ENCODE data around the gene BCKDHB. TPM values are rescaled to one million over a fixed set of nuclear protein-coding genes. Genes with fewer than 3 reads are reported as not detected.

Gene BCKDHB
- total RNA-seq, 4 donors from 2014 or later, result 12.0 to 32.4 (median 20.6) TPM

GRCh38 chr6:80251321-80251720, 144.8 kb downstream of the BCKDHB start:
- Histone ChIP-seq H3K27me3 (no peaks in the 10 kb centered on the region), H3K4me1 (peaks cover 0 to 12% (median 2%) of the 10 kb centered on the region in 3 donors), H3K36me3 (no peaks in the 10 kb centered on the region), H3K9me3 (no peaks in the 10 kb centered on the region), H3K4me3 (no peak overlapping the region), H3K27ac (no peak overlapping the region)
- TF ChIP-seq EP300 (IDR thresholded peaks at IDR 0.05), result no peak
- no peak for TF ChIP-seq POLR2A (IDR thresholded peaks at IDR 0.05)
- TF ChIP-seq CTCF (IDR thresholded peaks at IDR 0.05), result no peak
- TF ChIP-seq POLR2AphosphoS5 (IDR thresholded peaks at IDR 0.05), result no peak
- 76 to 83% methylated on average over 1 of the region's 1 CpG for WGBS, 2 donors (ENCODE audit: low coverage in 1 of 2)
- ATAC-seq, result no peak

GRCh38 chr6:80254716-80255115, 148.2 kb downstream of the BCKDHB start:
- Histone ChIP-seq H3K9me3 (no peaks in the 10 kb centered on the region), H3K27ac (no peak overlapping the region), H3K4me3 (no peak overlapping the region), H3K4me1 (no peaks in the 10 kb centered on the region), H3K36me3 (no peaks in the 10 kb centered on the region), H3K27me3 (no peaks in the 10 kb centered on the region)
- no peak for TF ChIP-seq POLR2AphosphoS5 (IDR thresholded peaks at IDR 0.05)
- TF ChIP-seq POLR2A (IDR thresholded peaks at IDR 0.05), result no peak
- no peak for TF ChIP-seq CTCF (IDR thresholded peaks at IDR 0.05)
- no peak for TF ChIP-seq EP300 (IDR thresholded peaks at IDR 0.05)
- no peak for ATAC-seq

GRCh38 chr6:80256691-80257090, 150.2 kb downstream of the BCKDHB start:
- no peaks in the 10 kb centered on the region for H3K9me3 ChIP-seq
- H3K36me3 ChIP-seq, result no peaks in the 10 kb centered on the region
- no peak overlapping the region for H3K4me3 ChIP-seq
- no peak for ATAC-seq
- H3K27ac ChIP-seq, result no peak overlapping the region
- H3K4me1 ChIP-seq, result no peaks in the 10 kb centered on the region
- H3K27me3 ChIP-seq, result no peaks in the 10 kb centered on the region
- TF ChIP-seq POLR2AphosphoS5 (IDR thresholded peaks at IDR 0.05), result no peak
- TF ChIP-seq POLR2A (IDR thresholded peaks at IDR 0.05), result no peak
- no peak for TF ChIP-seq EP300 (IDR thresholded peaks at IDR 0.05)
- TF ChIP-seq CTCF (IDR thresholded peaks at IDR 0.05), result no peak

- Histone ChIP-seq H3K9me3 (no peaks in the 10 kb centered on the region), H3K36me3 (no peaks in the 10 kb centered on the region), H3K27me3 (no peaks in the 10 kb centered on the region), H3K4me1 (peaks cover 0 to 5% (median 0%) of the 10 kb centered on the region in 3 donors), H3K27ac (no peak overlapping the region), H3K4me3 (no peak overlapping the region)
- no peak for ATAC-seq
- 94 to 100% methylated on average over 1 to 4 of the region's 4 CpGs for WGBS, 2 donors (ENCODE audit: low coverage in 1 of 2)
- TF ChIP-seq EP300 (IDR thresholded peaks at IDR 0.05) (no peak), POLR2A (IDR thresholded peaks at IDR 0.05) (no peak), CTCF (IDR thresholded peaks at IDR 0.05) (no peak), POLR2AphosphoS5 (IDR thresholded peaks at IDR 0.05) (no peak)
Measured at GRCh38 chr6:80259118-80259517, 152.6 kb downstream of the BCKDHB start.

GRCh38 chr6:80263585-80263984, 157.1 kb downstream of the BCKDHB start:
- TF ChIP-seq POLR2A (IDR thresholded peaks at IDR 0.05), result no peak
- TF ChIP-seq CTCF (IDR thresholded peaks at IDR 0.05), result no peak
- TF ChIP-seq EP300 (IDR thresholded peaks at IDR 0.05), result no peak
- no peak for TF ChIP-seq POLR2AphosphoS5 (IDR thresholded peaks at IDR 0.05)
- Histone ChIP-seq H3K36me3 (no peaks in the 10 kb centered on the region), H3K9me3 (no peaks in the 10 kb centered on the region), H3K27me3 (no peaks in the 10 kb centered on the region), H3K27ac (no peak overlapping the region), H3K4me1 (peaks cover 0 to 5% (median 0%) of the 10 kb centered on the region in 3 donors), H3K4me3 (no peak overlapping the region)
- no peak for ATAC-seq
- WGBS, 2 donors (ENCODE audit: low coverage in 1 of 2), result 48 to 61% methylated on average over 3 of the region's 3 CpGs
